Endothelial cell of umbilical vein (primary cell): Measurements from ENCODE around the gene MCM9. TPM values are rescaled to one million over a fixed set of nuclear protein-coding genes. Genes with fewer than 3 reads are reported as not detected.

ENCODE experiments used
- BruUV-seq: library from RNA; stranded (reverse); fragments of 400-500 nt; replicated peaks from 2 replicates; lab custom pipeline; 2021; lab: Mats Ljungman, UMichigan
- CTCF ChIA-PET: fragments of 300-600, 350-600 bp; sonication (Branson Sonifier 250); formaldehyde crosslinking; loops from one replicate; lab custom pipeline; 2021; ENCODE audit warnings: antibody characterized with exemption, inconsistent platforms; lab: Charles Lee
- POLR2A ChIA-PET: fragments of 300-600, 350-600 bp; sonication (Branson Sonifier 250); formaldehyde crosslinking; loops from one replicate; lab custom pipeline; 2021; ENCODE audit warnings: antibody characterized with exemption, inconsistent platforms; lab: Charles Lee
- DNase-seq: peaks from one replicate; pipeline ENCODE4 v3.0.0-alpha.2; 2011; ENCODE audit warnings: low read depth, low spot score
- FAIRE-seq: peaks from 2 replicates; lab custom pipeline; 2011; peaks lifted over from hg19 to GRCh38; lab: Jason Lieb, UNC
- H2AFZ ChIP-seq: 2 replicates; pipeline ENCODE4 v1.6.0; 2012; ENCODE audit warnings: low read depth, low read length, control low read depth, inconsistent platforms
- H3K27ac ChIP-seq: 2 replicates; pipeline ENCODE4 v1.5.1; 2011; ENCODE audit warnings: low read depth, mild to moderate bottlenecking, control low read depth, low read length, moderate library complexity; ENCODE audit not compliant: insufficient read depth
- H3K27me3 ChIP-seq, 2 experiments: 2 replicates each; pipeline versions ENCODE4 v1.6.0 to v1.6.1; 2011; ENCODE audit warnings: low read length in 2 of 2, mixed read lengths in 1 of 2; ENCODE audit not compliant: control insufficient read depth in 2 of 2, insufficient read depth in 2 of 2
- H3K36me3 ChIP-seq, 2 experiments: 2 replicates in 1 of 2; 3 replicates in 1 of 2; pipeline ENCODE4 v1.5.1; 2011; ENCODE audit warnings: low read length in 2 of 2, mild to moderate bottlenecking in 1 of 2, moderate library complexity in 1 of 2; ENCODE audit not compliant: control insufficient read depth in 2 of 2, insufficient read depth in 2 of 2; ENCODE audit errors: extremely low read depth in 1 of 2
- H3K4me1 ChIP-seq: 3 replicates; pipeline ENCODE4 v1.5.1; 2011; ENCODE audit warnings: mild to moderate bottlenecking, low read length; ENCODE audit not compliant: control insufficient read depth, insufficient read depth; ENCODE audit errors: extremely low read depth
- H3K4me2 ChIP-seq: 2 replicates; pipeline ENCODE4 v1.6.1; 2011; ENCODE audit warnings: low read length, control low read depth, mixed read lengths; ENCODE audit not compliant: insufficient read depth
- H3K4me3 ChIP-seq, 3 experiments: fragments of 200-600 bp in 1 of 3; sonication (generic), shearing (Covaris generic) in 1 of 3; replicated peaks in 1 of 3; 2 replicates each; pipeline ENCODE4 v1.5.1; 2011 to 2016; ENCODE audit warnings: control low read depth in 3 of 3, low read length in 3 of 3, mild to moderate bottlenecking in 2 of 3, inconsistent platforms in 1 of 3, low read depth in 1 of 3, moderate library complexity in 1 of 3; ENCODE audit not compliant: insufficient read depth in 1 of 3
- H3K79me2 ChIP-seq: 2 replicates; pipeline ENCODE4 v1.6.0; 2012; ENCODE audit warnings: low read length, inconsistent platforms; ENCODE audit not compliant: control insufficient read depth, insufficient read depth
- H3K9ac ChIP-seq: replicated peaks from 2 replicates; pipeline ENCODE3; 2011; ENCODE audit warnings: low read length, control low read depth; ENCODE audit not compliant: insufficient read depth; ENCODE audit errors: extremely low read depth
- H3K9me1 ChIP-seq: replicated peaks from 3 replicates; pipeline ENCODE4 v1.6.0; 2011; ENCODE audit warnings: mild to moderate bottlenecking, low read length; ENCODE audit not compliant: control insufficient read depth, insufficient read depth; ENCODE audit errors: extremely low read depth
- H3K9me3 ChIP-seq: replicated peaks from 2 replicates; pipeline ENCODE4 v1.5.1; 2012; ENCODE audit warnings: low read length, inconsistent platforms; ENCODE audit not compliant: control insufficient read depth, insufficient read depth
- H4K20me1 ChIP-seq: replicated peaks from 2 replicates; pipeline ENCODE3; 2011; ENCODE audit warnings: mild to moderate bottlenecking, low read length; ENCODE audit not compliant: control insufficient read depth, insufficient read depth; ENCODE audit errors: extremely low read depth
- CTCF ChIP-seq, 2 donors: IDR thresholded peaks; 1 replicate in 1 of 2; 2 replicates in 1 of 2; pipeline ENCODE4 v1.5.1; 2011; ENCODE audit warnings: low read length in 2 of 2, mild to moderate bottlenecking in 2 of 2, moderate library complexity in 2 of 2, control low read depth in 1 of 2, inconsistent platforms in 1 of 2, low read depth in 1 of 2; ENCODE audit not compliant: insufficient read depth in 1 of 2; ENCODE audit errors: extremely low read depth in 1 of 2
- EZH2 ChIP-seq: IDR thresholded peaks from 2 replicates; pipeline ENCODE4 v1.6.1; 2012; ENCODE audit warnings: borderline replicate concordance, low read depth, mild to moderate bottlenecking, moderate library complexity, low read length, inconsistent platforms; ENCODE audit not compliant: severe bottlenecking
- FOS ChIP-seq: IDR thresholded peaks from 2 replicates; pipeline ENCODE4 v1.6.1; 2011; ENCODE audit warnings: mild to moderate bottlenecking, low read length, moderate library complexity, borderline replicate concordance; ENCODE audit not compliant: insufficient read depth
- GATA2 ChIP-seq: IDR thresholded peaks from 2 replicates; pipeline ENCODE4 v1.7.0; 2011; ENCODE audit warnings: low read depth, mild to moderate bottlenecking, moderate library complexity, mixed read lengths, low read length; ENCODE audit not compliant: insufficient read length, insufficient read depth
- JUN ChIP-seq: IDR thresholded peaks from 2 replicates; pipeline ENCODE4 v1.6.1; 2011; ENCODE audit warnings: borderline replicate concordance, low read depth; ENCODE audit not compliant: insufficient read length, insufficient read depth
- MYC ChIP-seq: IDR thresholded peaks from one replicate; pipeline ENCODE4 v1.6.1; 2011; ENCODE audit warnings: mild to moderate bottlenecking, low read depth, low read length
- POLR2A ChIP-seq: IDR thresholded peaks from 2 replicates; pipeline ENCODE4 v1.6.1; 2012; ENCODE audit warnings: low read depth, mild to moderate bottlenecking, control low read depth, low read length
- POLR2AphosphoS5 ChIP-seq: IDR thresholded peaks from 2 replicates; pipeline ENCODE4 v1.6.1; 2012; ENCODE audit warnings: low read depth, mild to moderate bottlenecking, control low read depth, low read length, moderate library complexity; ENCODE audit not compliant: insufficient read depth
- dilution Hi-C: fragments of 300-500 bp; cut with MboI; formaldehyde crosslinking; loops from one replicate; pipeline ENCODE4 v1.15.0; 2019; ENCODE audit warnings: low sequenced_read_pairs; ENCODE audit not compliant: extremely low pct_ligation_motif_present
- intact Hi-C: fragments of 100-400 bp; cut with micrococcal nuclease; formaldehyde crosslinking; loops from one replicate; pipeline ENCODE4 v1.10.0; 2022
- polyA plus RNA-seq, 4 experiments: library from polyadenylated mRNA; depleted of rRNA in 3 of 4; stranded (reverse) in 3 of 4; unstranded in 1 of 4; fragments of >200 nt; gene quantifications; 2 replicates each; pipeline versions ENCODE4 v1.2.1 to v1.2.3, GENCODE V29; 2011 to 2012; ENCODE audit warnings: missing spikeins in 1 of 4
- total RNA-seq: library from RNA; stranded (reverse); gene quantifications from 2 replicates; pipeline ENCODE4 v1.2.3, GENCODE V29; 2021
- TF ChIP-seq, protein P1 (sequence below): IDR thresholded peaks from 2 replicates; pipeline ENCODE4 v1.6.1; 2011; ENCODE audit not compliant: insufficient read depth, insufficient read length

The MCM9 gene
- total and polyA plus RNA-seq, 2 donors (not counting 3 experiments of a cell fraction or from before 2014, with no cell fraction given): 2.0 to 14.1 TPM

GRCh38 chr6:118905084-118905483 is 29.9 kb downstream of the MCM9 start:
- intact Hi-C loops: no loop called here
- Histone ChIP-seq H3K9me3 (no peaks in the 10 kb centered on the region), H3K79me2 (peaks cover 33% of the 10 kb centered on the region), H3K9me1 (no peaks in the 10 kb centered on the region), H4K20me1 (no peaks in the 10 kb centered on the region), H3K27ac (no peak overlapping the region), H3K9ac (no peak overlapping the region), H3K4me1 (peaks cover 9% of the 10 kb centered on the region), H3K4me2 (no peak overlapping the region), H3K4me3 (no peak overlapping the region), H3K27me3 (no peaks in the 10 kb centered on the region), H2AFZ (no peak overlapping the region), H3K36me3 (peaks cover 6 to 33% of the 10 kb centered on the region in 2 experiments)
- no peak for DNase-seq
- TF ChIP-seq, protein P1, sequence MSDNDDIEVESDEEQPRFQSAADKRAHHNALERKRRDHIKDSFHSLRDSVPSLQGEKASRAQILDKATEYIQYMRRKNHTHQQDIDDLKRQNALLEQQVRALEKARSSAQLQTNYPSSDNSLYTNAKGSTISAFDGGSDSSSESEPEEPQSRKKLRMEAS: no peak
- TF ChIP-seq POLR2AphosphoS5 (no peak), GATA2 (no peak), EZH2 (no peak), POLR2A (no peak), JUN (no peak), FOS (no peak), MYC (no peak), CTCF (IDR thresholded peaks at IDR 0.05; ENCODE audit: extremely low read depth in 1 of 2, insufficient read depth in 1 of 2, low read depth in 1 of 2, low read length in 2 of 2) (no peak)
- dilution Hi-C loops: no loop called here
- ChIA-PET CTCF (interaction anchor here (1.0 kb wide), 1 partner anchor 11 kb away, joined by 3 read pairs; the partner anchor contains the start of gene ASF1A), POLR2A (no interaction called here)
- no TSS peak for BruUV-seq
- no peak for FAIRE-seq
